ENCODE data around the gene NEK10.

Gene NEK10

GRCh38 chr3:27076815-27077630 lies 292.2 kb downstream of the NEK10 start:
- no peak for TF ChIP-seq CTCF (conservative IDR thresholded peaks at IDR 0.05; ENCODE audit: low read length)
- DNase-seq (ENCODE audit: low read depth), result no peak
- H3K4me3 ChIP-seq (ENCODE audit: low read length), result no peak overlapping the region

GRCh38 chr3:27074914-27075313 lies 294.3 kb downstream of the NEK10 start:
- no peak overlapping the region for H3K4me3 ChIP-seq (ENCODE audit: low read length)
- TF ChIP-seq CTCF (conservative IDR thresholded peaks at IDR 0.05; ENCODE audit: low read length), result no peak
- no peak for DNase-seq (ENCODE audit: low read depth)

- DNase-seq (ENCODE audit: low read depth), result no peak
- TF ChIP-seq CTCF (conservative IDR thresholded peaks at IDR 0.05; ENCODE audit: low read length), result no peak
Measured at GRCh38 chr3:27073912-27074311, 295.3 kb downstream of the NEK10 start.

GRCh38 chr3:27072810-27073651 lies 296.2 kb downstream of the NEK10 start:
- no peak overlapping the region for H3K4me3 ChIP-seq (ENCODE audit: low read length)
- no peak for DNase-seq (ENCODE audit: low read depth)
- no peak for TF ChIP-seq CTCF (conservative IDR thresholded peaks at IDR 0.05; ENCODE audit: low read length)

More at GRCh38 chr3:27073912-27074311, 295.3 kb downstream of the NEK10 start:
- H3K4me3 ChIP-seq (ENCODE audit: low read length), result no peak overlapping the region

- no peak for DNase-seq (ENCODE audit: low read depth)
Measured at GRCh38 chr3:27060336-27060735, 308.8 kb downstream of the NEK10 start.

More at GRCh38 chr3:27060336-27060735, 308.8 kb downstream of the NEK10 start:
- TF ChIP-seq CTCF (conservative IDR thresholded peaks at IDR 0.05; ENCODE audit: low read length), result no peak
- no peak overlapping the region for H3K4me3 ChIP-seq (ENCODE audit: low read length)
